ENCODE measurements around the gene C9orf43. TPM values are rescaled to one million over a fixed set of nuclear protein-coding genes. Genes with fewer than 3 reads are reported as not detected.

Gene C9orf43
- total RNA-seq, 1 donor from 2014 or later, result 0.35 TPM

DNA sequence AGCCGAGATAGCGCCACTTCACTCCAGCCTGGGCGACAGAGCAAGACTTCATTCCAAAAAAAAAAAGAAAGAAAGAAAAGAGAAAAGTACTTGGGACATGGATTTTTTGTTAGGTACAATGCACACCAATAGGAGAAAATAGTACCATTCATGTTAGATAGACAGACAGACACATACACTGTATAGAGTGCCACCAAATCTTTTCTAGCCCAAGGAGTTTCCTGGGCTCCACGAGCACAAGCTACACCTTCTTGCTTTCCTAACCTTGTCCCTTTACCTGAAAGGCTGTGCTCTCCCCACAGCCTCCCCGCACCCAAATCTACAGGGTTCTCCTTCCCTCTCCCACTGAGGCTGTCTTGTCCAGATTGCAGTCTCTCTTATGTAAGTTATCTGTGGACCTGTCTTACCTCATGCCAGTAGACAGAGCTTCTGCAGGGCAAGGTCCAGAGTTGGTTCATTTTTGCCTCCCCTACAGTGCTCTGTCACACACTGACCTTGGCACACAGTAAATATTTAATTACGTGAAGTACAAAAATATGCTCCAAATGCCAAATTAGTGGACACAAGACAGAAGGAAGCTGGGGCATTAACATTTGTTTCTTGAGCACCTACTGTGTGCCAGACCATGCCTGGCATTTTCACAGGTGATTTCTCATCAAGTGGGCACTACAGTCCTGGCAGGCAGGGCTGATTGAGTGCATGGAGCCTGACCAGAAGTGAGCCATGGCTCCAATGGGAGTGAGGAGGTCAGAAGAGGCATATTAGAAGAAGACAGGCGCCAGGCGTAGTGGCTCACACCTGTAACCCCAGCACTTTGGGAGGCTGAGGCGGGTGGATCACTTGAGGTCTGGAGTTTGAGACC is 15.3 kb upstream of the C9orf43 start:
- H3K27me3 ChIP-seq (ENCODE audit: low read depth), result no peaks in the 10 kb centered on the region
- no peaks in the 10 kb centered on the region for H3K9me3 ChIP-seq
- ATAC-seq (no peak), DNase-seq (no peak)
- intact Hi-C loops (cut with DNase I), result no loop called here
- H3K36me3 ChIP-seq, result peaks cover 42% of the 10 kb centered on the region
- peaks cover 21% of the 10 kb centered on the region for H3K4me1 ChIP-seq
- TF ChIP-seq, protein P1, sequence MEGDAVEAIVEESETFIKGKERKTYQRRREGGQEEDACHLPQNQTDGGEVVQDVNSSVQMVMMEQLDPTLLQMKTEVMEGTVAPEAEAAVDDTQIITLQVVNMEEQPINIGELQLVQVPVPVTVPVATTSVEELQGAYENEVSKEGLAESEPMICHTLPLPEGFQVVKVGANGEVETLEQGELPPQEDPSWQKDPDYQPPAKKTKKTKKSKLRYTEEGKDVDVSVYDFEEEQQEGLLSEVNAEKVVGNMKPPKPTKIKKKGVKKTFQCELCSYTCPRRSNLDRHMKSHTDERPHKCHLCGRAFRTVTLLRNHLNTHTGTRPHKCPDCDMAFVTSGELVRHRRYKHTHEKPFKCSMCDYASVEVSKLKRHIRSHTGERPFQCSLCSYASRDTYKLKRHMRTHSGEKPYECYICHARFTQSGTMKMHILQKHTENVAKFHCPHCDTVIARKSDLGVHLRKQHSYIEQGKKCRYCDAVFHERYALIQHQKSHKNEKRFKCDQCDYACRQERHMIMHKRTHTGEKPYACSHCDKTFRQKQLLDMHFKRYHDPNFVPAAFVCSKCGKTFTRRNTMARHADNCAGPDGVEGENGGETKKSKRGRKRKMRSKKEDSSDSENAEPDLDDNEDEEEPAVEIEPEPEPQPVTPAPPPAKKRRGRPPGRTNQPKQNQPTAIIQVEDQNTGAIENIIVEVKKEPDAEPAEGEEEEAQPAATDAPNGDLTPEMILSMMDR (IDR thresholded peaks at IDR 0.05), result no peak
- H3K27ac ChIP-seq, result no peak overlapping the region
- no peak overlapping the region for H3K4me3 ChIP-seq

DNA sequence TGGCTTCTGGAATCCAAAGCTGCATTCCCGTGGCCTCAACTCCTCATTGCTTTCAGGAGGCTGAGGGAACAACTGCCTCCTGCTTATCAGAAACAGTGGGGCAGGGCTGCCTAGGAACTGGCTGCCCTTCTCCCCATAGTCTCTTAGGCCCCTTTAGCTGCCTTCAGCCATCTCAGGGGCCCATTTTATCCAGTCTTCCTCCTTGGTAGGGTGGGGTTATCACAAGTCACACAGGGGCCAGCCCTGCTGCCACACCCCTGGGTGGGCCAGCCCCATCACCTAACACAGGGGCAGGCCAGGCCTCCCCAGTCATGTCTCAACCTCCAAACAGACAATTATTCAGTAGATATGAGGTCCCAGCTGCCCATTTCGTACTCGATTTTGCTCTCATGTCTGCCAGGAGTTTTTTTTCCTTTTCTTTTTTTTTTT is 13.3 kb upstream of the C9orf43 start:
- ATAC-seq (no peak), DNase-seq (no peak)
- Histone ChIP-seq H3K27me3 (ENCODE audit: low read depth) (no peaks in the 10 kb centered on the region), H3K27ac (no peak overlapping the region), H3K4me3 (no peak overlapping the region), H3K9me3 (no peaks in the 10 kb centered on the region), H3K4me1 (peaks cover 26% of the 10 kb centered on the region), H3K36me3 (peaks cover 23% of the 10 kb centered on the region)
- intact Hi-C loops (cut with DNase I), result no loop called here
- TF ChIP-seq, protein P1 (IDR thresholded peaks at IDR 0.05), result no peak

DNA sequence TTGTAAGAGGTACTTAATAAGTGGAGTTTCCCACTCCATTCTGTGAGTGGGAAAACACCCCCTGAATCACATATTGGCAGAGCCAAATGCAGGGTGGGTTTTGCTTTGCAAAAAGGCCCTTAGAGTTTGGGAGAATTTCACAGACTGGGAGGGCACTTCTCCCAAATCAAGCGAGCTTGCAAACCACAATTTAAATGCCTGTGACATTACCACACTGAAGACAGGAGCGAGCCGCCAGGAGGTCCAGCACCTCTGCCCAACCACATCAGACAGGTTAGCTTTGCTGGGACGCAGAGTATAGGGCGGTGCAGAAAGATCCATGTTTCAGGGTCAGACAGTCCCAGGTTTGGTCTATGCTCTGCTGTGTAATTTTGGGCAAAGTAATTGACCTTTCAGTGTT is 11.8 kb upstream of the C9orf43 start:
- intact Hi-C loops (cut with DNase I), result no loop called here
- Histone ChIP-seq H3K9me3 (no peaks in the 10 kb centered on the region), H3K27ac (no peak overlapping the region), H3K27me3 (ENCODE audit: low read depth) (no peaks in the 10 kb centered on the region), H3K36me3 (peaks cover 7% of the 10 kb centered on the region), H3K4me3 (no peak overlapping the region), H3K4me1 (peaks cover 26% of the 10 kb centered on the region)
- TF ChIP-seq, protein P1 (IDR thresholded peaks at IDR 0.05), result no peak
- no peak for ATAC-seq
- DNase-seq, result no peak

DNA sequence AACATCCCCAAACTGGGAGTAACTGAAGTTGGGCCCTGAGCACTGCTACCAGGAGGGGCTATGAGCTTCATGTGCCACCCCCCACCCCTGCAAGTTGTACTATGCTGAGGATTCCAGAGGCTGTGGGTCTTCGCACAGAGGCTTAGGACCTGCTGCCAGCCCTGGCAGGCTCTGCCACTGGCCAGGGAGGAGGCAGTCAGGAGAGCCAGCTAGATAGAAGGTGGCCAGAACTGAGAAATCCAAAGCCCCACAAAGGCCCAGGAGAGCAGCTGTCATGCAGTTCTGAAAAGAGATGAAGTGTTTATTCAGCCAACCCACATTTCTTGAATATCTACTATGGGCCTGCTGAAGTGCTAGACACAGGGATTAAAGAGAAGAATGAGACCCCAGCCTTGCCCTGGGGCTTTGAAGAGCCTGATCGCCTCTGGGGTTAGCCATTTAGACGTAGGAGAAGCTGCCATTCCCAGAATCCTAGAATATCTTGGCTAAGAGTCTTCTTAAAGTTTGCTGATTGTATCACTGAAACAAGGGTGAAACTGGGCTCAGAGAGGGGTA is 10.8 kb upstream of the C9orf43 start:
- TF ChIP-seq, protein P1 (IDR thresholded peaks at IDR 0.05), result no peak
- Histone ChIP-seq H3K9me3 (no peaks in the 10 kb centered on the region), H3K27me3 (ENCODE audit: low read depth) (no peaks in the 10 kb centered on the region), H3K27ac (no peak overlapping the region), H3K36me3 (peaks cover 5% of the 10 kb centered on the region), H3K4me3 (no peak overlapping the region), H3K4me1 (peaks cover 26% of the 10 kb centered on the region)
- ATAC-seq (no peak), DNase-seq (no peak)
- intact Hi-C loops (cut with DNase I), result no loop called here

DNA sequence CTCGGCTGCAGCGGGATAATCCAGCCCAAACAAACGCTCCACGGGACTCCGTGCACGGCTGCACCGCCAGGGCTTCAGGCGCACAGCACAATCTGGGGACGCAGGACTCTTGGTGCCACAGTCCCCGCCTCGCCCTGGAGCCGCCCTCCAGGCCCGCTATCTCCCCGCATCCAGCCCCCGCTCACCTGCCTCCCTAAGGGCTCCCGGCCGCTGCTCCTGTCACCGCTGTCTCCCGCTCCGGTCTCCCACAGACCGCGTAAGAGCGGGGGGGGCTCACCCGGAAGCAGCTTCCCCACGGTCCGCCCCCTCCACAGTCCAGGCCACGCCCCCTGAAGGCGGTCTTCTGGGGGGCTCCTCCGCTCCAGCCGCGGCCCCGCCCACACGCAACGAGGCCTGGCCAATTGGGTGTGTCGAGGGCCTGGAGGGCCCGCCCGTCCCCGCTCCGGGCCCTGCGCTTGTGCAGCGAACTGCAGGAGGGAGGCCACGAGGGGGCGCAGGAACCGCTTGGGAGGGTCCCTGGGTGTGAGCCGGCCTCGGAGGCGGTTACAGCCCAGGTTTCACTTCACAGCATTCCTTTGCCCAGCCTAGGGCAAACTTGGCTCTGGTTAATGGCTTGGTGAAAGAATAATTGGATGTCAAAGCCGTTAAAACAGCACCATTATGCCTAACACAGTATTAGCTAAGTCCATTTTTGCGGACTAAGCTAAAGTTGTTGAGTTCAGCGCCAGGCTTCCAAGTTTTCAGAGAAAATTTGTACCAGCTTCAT is 9.3 kb upstream of the C9orf43 start, which contains the start of gene ALAD:
Gene ALAD, minus strand, starts transcription at position 258 of the 766 bp plus-strand sequence. CDS start 7,725 bp downstream, outside the sequence.
- ATAC-seq, result peak; percentile 99 to 100
- Histone ChIP-seq H3K27ac (peak within 1 kb of the TSS; percentile 80), H3K4me1 (peaks cover 26% of the 10 kb centered on the region), H3K27me3 (ENCODE audit: low read depth) (no peaks in the 10 kb centered on the region), H3K4me3 (peak within 1 kb of the TSS; percentile 79), H3K36me3 (no peaks in the 10 kb centered on the region), H3K9me3 (no peaks in the 10 kb centered on the region)
- intact Hi-C loops (cut with DNase I), result no loop called here
- DNase-seq, result peak; percentile 99
- TF ChIP-seq, protein P1 (IDR thresholded peaks at IDR 0.05), result peak; percentile 98

All from lower lobe of right lung (tissue), 2 donors.